ENCODE data around the gene PKDREJ.

DNA sequence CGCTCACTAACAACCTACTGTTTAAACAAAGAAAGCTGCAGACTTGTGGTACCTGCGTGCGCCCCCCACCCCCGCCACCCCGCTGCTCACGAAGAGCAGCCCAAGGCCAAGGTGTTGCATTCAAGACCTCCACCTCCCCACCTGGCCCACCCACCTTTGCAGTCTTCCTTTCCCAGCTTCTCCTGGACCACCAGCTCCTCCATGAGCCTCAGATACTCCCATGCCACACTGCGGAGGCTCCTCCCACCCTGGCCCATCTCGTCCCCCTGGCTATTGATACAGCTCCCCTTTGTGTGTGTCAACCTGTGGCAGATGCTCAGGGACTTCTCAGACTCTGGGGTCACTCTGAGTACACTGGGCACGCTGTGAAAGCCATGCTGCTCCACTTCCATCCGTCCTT is 17.0 kb downstream of the PKDREJ start:
- no peak for TF ChIP-seq EZH2phosphoT487 (IDR thresholded peaks at IDR 0.05; ENCODE audit: borderline replicate concordance, low read depth, low read length)
- TF ChIP-seq, protein P1, sequence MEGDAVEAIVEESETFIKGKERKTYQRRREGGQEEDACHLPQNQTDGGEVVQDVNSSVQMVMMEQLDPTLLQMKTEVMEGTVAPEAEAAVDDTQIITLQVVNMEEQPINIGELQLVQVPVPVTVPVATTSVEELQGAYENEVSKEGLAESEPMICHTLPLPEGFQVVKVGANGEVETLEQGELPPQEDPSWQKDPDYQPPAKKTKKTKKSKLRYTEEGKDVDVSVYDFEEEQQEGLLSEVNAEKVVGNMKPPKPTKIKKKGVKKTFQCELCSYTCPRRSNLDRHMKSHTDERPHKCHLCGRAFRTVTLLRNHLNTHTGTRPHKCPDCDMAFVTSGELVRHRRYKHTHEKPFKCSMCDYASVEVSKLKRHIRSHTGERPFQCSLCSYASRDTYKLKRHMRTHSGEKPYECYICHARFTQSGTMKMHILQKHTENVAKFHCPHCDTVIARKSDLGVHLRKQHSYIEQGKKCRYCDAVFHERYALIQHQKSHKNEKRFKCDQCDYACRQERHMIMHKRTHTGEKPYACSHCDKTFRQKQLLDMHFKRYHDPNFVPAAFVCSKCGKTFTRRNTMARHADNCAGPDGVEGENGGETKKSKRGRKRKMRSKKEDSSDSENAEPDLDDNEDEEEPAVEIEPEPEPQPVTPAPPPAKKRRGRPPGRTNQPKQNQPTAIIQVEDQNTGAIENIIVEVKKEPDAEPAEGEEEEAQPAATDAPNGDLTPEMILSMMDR (conservative IDR thresholded peaks at IDR 0.05; ENCODE audit: low read length) = no peak
